ENCODE measurements around the gene TNXB.
"Not testable (repeated sequence)": the region's sequence is repeated elsewhere in the genome, so short reads cannot be mapped to it uniquely, and the experiment has no call there.

TNXB gene

DNA sequence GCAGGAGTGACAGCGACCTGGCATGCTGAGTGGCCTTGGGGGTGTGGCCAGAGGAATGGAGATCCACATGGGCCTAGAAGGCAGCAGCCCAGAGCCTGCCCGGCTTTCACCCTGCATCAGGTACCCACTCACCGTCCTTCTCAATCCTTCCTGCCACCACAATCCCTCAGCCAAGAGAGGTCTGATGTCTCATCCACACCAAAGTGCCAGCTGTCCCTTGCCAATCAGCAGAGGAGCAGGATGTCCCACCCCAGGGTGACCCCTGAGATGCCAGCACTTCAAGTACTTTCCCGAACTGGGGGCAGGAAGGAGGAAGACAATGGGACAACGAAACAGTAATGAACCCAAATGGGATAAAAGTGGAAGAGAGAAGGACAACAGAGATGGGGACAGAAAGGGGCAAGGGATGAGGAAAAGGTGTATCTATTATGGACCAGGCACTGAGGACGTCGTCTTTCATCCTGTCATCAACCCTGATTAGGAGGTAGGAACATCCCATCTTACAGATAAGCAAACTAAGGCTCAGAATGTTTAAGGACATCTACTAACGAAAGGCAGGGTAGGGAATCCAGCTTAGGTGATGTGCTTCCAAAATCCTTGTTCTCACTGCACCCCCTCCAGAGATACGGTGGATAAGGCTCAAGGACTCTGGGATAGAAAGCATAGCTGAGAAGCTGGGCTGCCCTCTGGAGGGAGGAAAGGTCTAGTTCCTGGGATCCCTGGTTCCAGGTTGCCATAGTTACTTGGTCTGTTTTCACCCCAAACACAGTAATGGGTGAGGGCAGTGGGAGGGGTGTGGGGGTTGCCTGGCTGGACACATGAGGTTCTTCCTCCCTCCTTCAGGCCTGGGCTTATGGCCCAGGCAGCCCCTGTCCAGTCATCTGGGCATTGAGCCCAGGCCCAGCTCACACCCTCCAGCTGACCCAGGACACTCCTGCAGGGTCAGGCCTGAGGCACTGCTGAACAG is 4.5 kb upstream of the TNXB start:
- peak in 46 of 56 donors; percentile 8 to 81 (median 52) for DNase-seq

DNA sequence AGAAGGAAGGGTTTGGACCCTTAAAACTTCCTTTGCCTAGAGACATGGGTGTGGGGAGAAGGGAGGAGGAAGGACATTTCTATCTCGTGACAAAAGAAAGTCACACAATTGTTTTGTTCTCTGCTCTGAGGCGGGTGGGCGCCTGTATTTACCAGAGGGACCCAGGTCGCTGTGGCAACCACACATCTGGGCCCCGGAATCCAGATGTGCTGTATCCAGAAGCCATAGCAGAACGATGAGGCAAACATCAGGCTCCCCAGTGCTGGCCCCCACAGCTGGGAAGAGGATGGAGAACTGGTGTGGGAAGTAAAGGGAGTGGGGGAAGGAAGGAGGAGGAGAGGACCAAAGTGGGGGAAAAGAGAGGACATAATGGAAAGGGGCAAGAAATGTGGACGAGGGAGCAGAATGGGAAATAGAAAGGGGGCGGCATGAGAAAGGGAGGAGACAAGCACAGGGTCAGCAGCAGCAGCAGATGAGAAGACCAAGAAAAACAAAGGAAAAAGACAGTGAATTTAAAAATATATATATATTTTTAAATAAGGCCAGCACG is 3.4 kb upstream of the TNXB start:
- no peak for DNase-seq

DNA sequence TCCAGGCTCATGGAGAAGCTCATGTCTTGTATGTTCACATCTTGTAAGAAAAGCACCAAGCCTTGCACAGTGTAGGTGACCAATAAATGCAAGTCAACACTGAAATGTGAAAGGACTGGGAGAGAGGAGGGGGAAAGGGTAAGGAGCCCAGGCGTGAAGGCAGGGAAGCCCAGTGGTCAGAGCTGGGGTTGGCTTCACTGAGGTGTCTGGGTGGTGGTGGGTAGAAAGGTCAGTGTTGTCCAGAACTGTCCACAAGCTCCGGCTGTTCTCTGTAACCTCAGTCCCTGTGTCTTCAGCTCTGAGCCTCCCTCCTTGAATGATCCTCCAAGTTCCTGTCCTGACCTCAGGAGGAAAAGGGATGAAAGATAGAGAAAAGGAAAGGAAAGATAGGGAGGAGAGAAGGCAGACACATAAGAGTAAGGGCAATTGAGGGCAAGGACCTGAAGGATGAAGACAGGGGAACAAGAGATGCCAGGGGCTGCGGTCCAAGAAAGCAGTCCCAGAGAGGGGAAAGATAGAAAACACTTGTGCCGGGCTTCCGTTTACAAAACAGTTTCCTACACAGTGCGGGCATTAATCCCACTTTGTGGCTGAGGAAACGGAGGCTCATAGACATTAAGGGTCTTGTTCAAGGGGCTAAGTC is 2.4 kb upstream of the TNXB start:
- no peak for DNase-seq

- no peak for DNase-seq
Observed at GRCh38 chr6:32110632-32111031, 1.5 kb upstream of the TNXB start.

GRCh38 chr6:32109765-32110160 is 625 bp upstream of the TNXB start:
- no peak for DNase-seq

GRCh38 chr6:32108727-32109113 is 418 bp downstream of the TNXB start:
- DNase-seq: no peak

GRCh38 chr6:32108094-32108627 is 977 bp downstream of the TNXB start:
- no peak for DNase-seq

DNA sequence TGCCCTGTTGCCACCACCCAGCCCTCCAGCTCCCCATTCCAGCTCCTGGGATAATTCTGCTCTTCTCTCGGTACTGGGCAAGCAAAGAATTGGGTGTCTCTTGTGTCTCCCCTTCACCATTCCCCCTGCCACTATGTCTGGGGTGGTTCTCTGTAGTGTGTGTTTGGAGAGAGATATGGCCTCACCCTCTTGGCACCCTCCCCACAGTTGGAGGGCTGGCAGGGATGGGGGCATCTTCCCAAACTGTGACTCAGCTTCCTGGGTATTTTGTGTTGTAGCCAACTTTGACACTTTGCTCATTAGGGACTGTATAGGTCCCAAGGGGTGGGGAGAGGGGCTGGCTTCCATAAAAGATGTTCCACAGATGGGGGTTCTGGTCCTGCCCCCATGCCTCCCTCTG is 1.7 kb downstream of the TNXB start:
- DNase-seq: no peak

DNA sequence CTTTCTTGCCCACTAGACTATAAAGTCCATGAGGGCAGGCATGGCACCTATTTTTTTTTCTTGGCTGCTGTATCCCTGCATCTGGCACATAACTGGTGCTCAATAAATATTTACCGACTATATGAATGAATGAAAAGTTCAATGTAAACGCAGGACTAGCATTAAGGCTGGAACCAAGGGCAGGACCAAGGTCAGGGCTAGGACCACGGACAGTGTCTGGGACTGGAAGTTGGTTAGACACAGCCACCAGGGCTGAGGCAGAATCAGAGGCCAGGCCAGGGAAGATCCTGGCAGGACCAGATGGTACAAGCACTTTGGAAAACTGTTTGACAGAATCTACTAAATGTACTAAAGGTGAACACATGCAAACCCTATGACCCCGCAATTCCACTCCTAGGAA is 3.7 kb downstream of the TNXB start:
- no peak for DNase-seq

GRCh38 chr6:32102255-32102654 is 6.9 kb downstream of the TNXB start:
- DNase-seq: no peak

DNA sequence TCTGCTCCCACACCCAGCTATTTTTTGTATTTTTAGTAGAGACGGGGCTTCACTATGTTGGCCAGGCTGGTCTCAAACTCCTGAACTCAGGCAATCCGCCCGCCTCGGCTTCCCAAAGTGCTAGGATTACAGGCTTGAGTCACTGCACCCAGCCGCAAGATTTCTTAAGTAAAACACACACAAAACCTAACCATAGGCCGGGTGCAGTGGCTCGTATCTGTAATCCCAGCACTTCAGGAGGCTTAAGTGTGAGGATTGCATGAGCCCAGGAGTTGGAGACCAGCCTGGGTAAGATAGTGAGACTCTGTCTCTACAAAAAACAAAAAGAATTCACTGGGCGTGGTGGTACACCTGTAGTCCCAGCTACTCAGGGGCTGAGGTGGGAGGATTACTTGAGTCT is 8.9 kb downstream of the TNXB start:
- not testable (repeated sequence) for DNase-seq

GRCh38 chr6:32097364-32097763 is 11.8 kb downstream of the TNXB start:
- no peak for DNase-seq

GRCh38 chr6:32096394-32097258 is 12.5 kb downstream of the TNXB start:
- no peak for DNase-seq

GRCh38 chr6:32096087-32096393 is 13.1 kb downstream of the TNXB start:
- no peak for DNase-seq

- no peak for DNase-seq
Observed at GRCh38 chr6:32095338-32096086, 13.6 kb downstream of the TNXB start.

GRCh38 chr6:32092760-32093497 is 16.2 kb downstream of the TNXB start:
- DNase-seq: peak in 18 of 56 donors; percentile 4 to 59 (median 19)

DNA sequence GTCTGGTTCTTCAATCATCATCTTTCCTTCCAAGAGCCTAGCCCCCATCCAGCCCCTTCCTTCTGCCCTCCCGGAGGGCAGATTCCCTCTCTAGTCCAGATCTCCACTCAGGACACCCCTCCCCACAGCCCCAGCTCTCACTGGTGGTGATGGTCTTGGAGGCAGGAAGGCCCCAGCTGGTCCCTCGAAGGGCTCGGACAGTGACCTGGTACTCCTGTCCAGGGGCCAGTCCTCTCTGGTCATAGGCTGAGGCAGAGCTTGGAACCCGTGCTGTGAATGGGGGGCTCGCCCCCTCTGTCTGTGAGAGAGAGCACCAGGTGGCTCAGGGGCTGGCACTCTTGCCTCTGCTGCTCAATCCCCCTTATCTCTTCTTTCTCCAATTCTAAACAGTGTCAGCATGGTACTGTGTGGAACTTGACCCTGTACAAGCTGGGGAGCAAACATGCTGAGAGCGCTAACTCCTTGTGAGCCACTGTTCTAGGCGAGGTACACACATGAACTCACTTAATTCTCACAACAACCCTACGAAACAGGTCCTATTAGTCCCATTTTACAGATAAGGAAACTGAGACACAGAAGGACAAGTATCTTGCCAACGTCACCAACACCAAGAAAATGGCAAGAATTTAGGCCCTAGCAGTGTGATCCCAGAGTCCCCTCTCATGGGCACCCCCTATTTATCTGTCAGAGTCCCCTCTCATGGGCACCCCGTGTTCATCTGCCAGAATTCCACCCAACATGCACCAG is 19.9 kb downstream of the TNXB start:
- DNase-seq: no peak

- DNase-seq: no peak
Observed at GRCh38 chr6:32088487-32089049, 20.6 kb downstream of the TNXB start.
